ENCODE measurements around the gene DNAH14.

DNA sequence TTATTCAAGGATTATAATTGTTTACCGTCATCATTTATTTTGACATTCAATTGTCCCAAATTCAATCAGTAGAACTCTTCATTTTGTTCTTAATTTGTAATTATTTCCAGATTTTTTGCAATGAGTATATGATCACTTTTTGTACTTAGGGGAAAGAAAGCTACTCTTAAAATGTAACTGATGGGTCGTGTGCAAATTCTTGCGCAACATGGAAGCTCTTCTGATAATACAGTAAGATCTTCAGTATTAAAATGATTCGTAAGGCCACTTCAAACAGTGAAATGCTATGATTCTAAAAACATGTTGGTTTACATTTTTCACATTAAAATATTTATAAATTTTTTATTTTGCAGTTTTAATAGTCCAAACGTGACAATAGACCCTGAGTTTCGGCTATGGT, 435.0 kb downstream of the DNAH14 start:
- TF ChIP-seq, protein P1, sequence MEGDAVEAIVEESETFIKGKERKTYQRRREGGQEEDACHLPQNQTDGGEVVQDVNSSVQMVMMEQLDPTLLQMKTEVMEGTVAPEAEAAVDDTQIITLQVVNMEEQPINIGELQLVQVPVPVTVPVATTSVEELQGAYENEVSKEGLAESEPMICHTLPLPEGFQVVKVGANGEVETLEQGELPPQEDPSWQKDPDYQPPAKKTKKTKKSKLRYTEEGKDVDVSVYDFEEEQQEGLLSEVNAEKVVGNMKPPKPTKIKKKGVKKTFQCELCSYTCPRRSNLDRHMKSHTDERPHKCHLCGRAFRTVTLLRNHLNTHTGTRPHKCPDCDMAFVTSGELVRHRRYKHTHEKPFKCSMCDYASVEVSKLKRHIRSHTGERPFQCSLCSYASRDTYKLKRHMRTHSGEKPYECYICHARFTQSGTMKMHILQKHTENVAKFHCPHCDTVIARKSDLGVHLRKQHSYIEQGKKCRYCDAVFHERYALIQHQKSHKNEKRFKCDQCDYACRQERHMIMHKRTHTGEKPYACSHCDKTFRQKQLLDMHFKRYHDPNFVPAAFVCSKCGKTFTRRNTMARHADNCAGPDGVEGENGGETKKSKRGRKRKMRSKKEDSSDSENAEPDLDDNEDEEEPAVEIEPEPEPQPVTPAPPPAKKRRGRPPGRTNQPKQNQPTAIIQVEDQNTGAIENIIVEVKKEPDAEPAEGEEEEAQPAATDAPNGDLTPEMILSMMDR (IDR thresholded peaks at IDR 0.05): no peak
- no peak for TF ChIP-seq POLR2A (IDR thresholded peaks at IDR 0.05)
- no peak for TF ChIP-seq EP300 (IDR thresholded peaks at IDR 0.05)
